Measurements from ENCODE around the gene HDAC8. TPM values are rescaled to one million over a fixed set of nuclear protein-coding genes. Genes with fewer than 3 reads are reported as not detected.

Gene HDAC8
- total RNA-seq, 1 donor from 2014 or later: 32.8 TPM

GRCh38 chrX:72314881-72315280, 257.8 kb downstream of the HDAC8 start:
- no peak for DNase-seq

DNA sequence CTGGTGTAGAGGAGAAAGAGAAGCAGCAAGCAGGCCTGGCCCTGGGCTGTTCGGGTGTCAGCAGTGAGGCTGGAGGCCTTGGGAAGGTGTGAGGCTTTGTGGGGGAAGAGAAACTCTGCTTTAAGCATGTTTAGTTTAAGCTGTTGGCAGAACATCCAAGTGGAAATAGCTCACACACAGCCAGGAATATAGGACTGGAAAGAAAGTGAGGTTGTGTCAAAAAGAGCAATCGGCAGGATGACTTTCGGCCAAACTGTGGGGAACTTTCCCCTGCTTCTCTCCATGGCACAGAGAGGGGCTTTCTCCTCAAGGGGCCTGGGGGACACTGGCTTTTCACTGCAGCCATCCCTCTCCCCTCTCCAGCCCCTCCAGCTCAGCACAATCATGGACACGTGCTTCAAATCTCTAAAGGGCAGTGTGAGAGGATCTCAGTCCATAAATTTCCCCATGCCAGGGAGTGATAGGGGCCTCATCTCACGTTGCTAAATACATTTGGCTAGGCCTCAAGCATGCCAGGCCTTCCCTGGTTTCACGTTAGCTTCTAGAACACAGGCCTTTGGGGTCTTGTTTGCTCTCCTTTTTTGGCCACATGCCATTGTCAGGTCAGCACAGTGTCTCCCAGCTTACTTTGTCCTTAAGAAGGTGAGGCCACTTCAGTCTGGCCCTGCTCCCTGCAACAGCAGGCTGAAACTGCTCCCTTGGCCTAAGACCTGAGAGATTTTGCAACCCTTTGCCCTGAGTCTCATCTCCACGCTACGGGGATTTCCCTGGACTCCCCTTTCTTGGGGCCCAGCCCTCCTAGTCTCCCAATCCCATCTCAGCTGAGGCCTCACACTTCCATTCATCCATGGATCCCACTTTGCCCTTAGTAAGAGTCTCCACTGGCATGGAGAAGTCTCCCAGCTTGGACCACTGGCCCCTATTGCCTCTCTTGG, 258.7 kb downstream of the HDAC8 start:
- DNase-seq: no peak

DNA sequence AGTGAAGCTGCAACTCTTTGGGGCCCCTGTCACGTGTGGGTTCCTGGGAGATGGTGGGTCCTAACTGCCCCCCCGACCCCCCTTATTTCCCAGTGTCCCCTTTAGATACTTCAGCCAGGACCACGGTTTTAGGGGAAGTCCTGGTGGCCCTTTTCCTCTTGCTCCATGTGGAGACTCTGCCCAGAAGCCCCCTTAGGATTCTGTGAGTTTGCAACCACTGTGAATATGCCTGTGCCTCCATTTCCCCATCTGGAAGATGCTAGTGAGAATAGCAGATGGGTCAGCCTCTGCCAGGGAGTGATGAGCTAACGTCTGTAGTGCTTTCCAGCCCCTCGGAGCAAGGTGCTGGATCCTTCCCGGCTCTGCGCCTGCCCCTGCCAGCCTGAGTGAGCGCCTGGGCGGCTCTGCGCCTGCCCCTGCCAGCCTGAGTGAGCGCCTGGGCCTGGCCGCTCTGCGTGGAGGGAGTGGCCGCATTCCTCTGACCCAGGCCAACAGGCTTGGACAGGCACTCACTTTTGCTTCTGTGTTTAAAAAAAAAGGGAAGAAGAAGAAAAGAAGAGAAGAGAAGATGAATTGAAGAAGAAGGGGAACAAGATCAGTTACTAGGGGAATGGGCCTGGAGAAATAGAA, 260.2 kb downstream of the HDAC8 start:
- no peak for DNase-seq

GRCh38 chrX:72309297-72310071, 263.2 kb downstream of the HDAC8 start:
- peak; percentile 2 for DNase-seq

DNA sequence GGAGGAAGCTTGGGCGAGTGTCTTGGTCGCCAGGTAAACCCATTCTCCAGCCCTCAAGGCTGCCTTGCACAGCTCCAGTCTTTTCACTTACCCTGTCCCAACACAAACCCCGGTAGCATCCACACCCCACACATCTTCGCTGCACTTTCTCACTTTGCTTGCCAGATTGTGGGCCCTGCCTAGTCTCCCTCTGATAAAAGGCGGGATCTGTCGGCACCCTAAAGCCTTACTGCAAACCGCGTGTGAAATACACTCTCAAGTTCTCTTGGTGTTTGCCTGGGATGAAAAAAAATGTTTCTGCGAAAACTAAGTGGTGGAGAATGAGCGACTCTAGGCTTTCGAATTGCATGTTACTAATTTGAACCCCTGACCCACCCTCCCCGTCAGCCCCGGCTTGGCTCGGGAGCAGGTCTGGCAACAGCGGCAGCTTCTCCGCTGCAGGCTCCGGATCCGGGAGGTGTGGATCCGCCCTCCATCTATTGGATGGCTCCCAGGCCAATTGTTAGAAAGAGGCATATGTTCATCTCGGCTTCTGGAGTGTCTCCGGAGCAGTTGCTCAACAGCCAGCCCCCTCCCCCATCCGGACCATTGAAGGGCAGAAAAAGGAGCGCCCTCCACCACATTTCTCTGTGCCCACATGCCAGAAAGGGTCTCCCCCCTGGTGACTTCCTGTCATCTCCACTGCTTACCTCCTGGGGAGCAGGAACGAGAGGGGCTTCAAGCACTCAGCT, 263.9 kb downstream of the HDAC8 start:
- DNase-seq: peak; percentile 64

DNA sequence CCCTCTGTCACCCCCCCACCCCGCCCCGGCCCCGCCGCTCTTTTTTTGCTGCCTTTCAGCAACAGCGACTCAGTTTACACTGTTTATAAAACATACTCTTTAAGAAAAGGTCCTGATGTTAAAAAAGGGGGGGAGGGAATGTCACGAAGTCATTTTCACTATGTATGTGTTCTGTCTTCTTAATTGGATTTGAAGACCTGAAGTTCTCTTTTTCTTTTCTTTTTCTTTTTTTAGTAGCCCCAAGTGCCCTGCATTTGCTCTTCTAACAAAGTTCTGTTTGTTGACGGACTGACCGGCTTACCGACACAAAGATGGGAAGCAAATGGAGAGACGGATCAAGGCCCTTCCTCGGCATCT, 264.5 kb downstream of the HDAC8 start:
- no peak for DNase-seq

DNA sequence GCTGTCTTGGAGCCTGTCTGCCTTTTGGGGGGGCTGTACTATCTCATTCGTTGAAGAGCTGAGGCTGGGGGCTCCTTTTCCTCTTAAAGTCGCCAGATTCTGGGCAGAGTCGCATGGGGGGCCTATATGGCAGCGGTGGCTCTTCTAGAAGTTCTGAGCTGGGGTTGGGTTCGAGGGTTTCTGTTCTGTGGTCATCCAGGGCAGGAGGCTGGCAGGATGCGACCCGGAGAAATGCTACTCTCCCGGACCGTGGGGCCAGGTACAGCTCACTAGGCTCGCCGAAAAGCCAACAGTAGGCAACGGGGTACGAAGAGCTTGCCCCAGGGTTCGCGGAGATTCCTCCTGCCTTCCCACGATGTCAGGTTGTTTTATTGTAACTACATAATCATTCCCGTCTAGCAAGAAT, 265.0 kb downstream of the HDAC8 start:
- DNase-seq: peak; percentile 1

DNA sequence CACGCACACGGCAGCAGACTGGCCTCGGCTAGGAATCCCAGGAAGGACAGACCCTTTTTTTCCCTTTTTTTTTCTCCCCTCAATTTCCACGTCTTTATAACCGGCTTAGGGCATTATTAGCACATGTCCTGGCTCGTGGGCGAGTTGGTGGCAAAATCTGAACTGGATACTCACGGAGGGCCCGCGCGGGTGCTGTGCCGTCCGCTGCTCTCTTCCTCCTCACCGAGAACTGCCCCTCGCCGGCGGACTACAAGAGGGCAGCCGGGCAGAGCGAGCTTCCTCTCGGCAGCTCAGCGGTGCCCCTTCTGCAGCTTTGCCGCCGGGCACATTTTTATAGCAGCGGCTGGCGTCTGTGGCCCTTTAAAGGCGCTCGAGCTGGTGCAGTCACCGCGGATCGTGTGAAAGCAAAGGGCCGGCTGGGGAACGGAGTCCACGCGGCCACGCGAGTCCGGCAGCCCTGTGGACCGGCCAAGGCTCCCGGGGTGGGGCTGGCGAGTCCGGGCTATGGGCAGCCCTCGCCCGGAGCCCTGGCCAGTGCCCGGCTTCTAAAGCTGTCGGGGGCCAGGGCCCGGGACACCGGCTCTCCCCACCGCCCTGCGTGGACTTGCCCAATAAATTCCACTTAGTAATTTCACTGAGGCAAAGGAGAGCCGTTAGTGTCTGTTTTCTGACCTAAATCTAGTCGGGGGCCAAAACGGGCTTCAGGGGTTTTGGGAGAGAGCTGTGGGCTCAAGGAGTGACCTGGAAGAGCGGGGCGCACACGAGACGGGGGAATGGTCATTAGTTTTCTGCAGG, 265.6 kb downstream of the HDAC8 start:
- peak; percentile 74 for DNase-seq

- DNase-seq: peak; percentile 3
Observed at GRCh38 chrX:72306085-72306801, 266.4 kb downstream of the HDAC8 start.

GRCh38 chrX:72305286-72306084, 267.2 kb downstream of the HDAC8 start, which contains the start of gene CITED1:
Gene CITED1 (minus strand): TSS chrX:72305914. CDS start chrX:72302869, 3,045 bp downstream.
- DNase-seq: peak; percentile 6

- DNase-seq: peak; percentile 5
Observed at GRCh38 chrX:72304877-72305276, 267.8 kb downstream of the HDAC8 start.

DNA sequence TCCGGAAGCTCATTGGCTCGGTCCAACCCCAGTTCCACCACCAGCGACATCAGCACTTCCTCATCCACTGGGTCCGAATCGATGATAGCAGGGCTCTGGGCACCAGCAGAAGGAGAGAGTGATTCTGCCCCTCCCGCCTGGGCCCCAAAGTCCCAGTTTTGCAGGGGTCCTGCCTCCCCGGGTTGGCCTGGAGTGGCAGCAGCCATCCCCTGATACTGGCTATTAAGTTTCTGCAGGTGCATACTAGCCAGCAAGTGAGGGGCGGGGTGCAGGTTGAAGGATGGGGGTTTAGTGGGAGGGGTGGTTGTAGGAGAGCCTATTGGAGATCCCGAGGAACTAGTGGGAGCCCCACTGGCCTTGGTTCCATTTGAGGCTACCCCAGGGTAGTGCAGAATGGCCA, 270.9 kb downstream of the HDAC8 start:
- no peak for DNase-seq

DNA sequence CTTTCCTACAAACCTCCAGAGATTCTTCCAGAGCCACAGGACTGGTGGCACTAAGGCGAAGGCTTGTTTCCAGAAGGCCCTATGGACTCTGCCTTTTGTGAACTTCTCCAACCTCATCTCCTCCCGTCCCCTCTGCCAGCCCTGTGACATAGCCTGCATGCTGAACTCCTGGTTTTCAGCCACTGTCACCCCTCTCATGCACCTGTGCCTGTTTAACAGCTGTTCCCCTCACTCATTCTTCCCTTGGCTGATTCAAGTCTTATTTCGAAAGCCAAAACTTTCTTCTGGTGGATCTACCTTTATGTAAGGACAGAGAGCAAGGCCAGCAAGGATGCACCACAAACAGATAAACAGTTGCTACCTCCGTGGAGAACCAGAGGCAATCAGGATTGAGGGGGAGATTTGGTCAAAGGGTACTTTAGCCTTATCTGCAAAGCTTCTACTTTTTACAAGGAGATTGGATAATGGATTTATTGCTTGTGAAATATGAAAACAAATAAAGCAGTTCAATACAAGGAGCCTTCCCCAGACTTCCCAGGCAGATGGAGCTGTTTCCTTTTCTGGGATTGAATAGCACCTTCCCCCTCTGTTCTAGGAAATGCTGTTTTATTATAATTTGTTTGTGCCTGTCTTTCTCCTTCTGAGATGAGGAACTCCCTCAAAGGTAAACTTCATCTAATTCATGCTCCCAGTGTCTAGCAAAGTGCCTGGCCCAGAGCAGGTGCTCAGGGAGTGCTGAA, 272.6 kb downstream of the HDAC8 start:
- no peak for DNase-seq

GRCh38 chrX:72297953-72298730, 274.5 kb downstream of the HDAC8 start:
- peak; percentile 31 for DNase-seq

DNA sequence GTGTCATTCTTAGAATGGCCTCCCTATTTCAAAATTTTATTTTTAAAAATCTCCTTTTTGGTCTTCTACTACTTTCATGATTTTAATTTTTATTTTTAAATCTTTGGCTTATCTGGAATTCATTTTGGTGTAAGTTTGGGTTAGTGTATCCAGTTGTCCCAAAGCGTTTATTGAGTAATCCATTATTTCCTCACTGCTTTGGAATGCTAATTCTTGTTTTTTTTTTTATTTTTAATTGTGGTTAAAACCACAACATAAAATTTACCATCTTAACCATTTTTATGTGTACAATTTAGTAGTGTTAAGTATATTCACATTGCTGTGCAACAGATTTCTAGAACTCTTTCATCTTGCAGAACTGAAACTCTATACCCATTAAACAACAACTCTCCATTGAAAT, 275.7 kb downstream of the HDAC8 start:
- DNase-seq: no peak

DNA sequence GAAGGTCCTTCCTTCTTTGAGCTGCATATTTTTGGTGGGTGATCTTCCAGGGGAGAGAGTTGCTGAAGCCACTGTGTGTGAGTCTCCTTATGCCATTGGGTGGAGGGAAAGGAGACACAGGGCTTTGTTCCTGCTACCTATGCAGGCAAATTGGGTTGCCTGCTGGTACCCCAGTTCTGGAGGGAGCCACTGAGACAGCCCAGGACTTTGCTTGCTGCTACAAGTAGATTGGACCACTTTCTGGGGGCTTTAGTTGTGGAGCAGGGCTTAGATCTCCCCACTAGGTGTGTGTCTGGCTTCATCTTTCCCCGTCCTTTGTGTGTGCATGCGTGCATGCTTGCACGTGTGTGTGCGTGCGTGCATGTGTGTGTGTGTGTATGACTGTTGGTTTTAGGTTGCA, 276.9 kb downstream of the HDAC8 start:
- DNase-seq: no peak

- no peak for DNase-seq
Observed at GRCh38 chrX:72294497-72294896, 278.1 kb downstream of the HDAC8 start.

DNA sequence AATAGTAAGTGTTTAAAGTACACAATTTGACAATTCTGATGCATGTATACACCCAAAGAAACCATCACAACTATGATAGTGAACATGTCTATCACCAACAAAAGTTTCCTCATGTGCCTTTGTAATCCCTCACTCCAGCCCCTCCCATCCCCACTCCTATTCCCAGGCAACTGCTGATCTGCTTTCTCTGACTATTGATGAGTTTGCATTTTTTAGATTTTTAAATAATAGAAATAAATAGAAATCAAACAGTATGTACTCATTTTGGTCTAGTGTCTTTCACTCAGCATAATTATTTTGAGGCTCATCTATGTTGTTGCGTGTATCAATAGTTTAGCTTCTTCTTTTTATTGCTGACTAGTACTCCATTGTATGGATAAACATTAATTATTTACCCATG, 290.3 kb downstream of the HDAC8 start:
- DNase-seq: no peak

All from dermis blood vessel endothelial cell (primary cell).